Activated naive CD8-positive, alpha-beta T cell treated with anti-CD3 and anti-CD28 coated beads, Interleukin-2, amount 50 U/mL, for 24 hours (primary cell): ENCODE results near the gene MAP9.
"Not testable (repeated sequence)": the region's sequence is repeated elsewhere in the genome, so short reads cannot be mapped to it uniquely, and the experiment has no call there.

ENCODE experiments used
- ATAC-seq: fragments of 150-1000 bp; cut with Tn5 transposase; one replicate; pipeline ENCODE4 v1.10.0; 2021
- DNase-seq: peaks from one replicate; pipeline ENCODE4 v3.0.0; 2021
- H3K27ac Mint-ChIP-seq: one replicate; pipeline ENCODE4 v1.8.0; 2021; ENCODE audit warnings: mild to moderate bottlenecking, mixed read lengths
- H3K27me3 Mint-ChIP-seq: one replicate; pipeline ENCODE4 v1.8.0; 2021; ENCODE audit warnings: mixed read lengths
- H3K36me3 Mint-ChIP-seq: one replicate; pipeline ENCODE4 v1.8.0; 2021; ENCODE audit warnings: low read depth, mixed read lengths
- H3K4me1 Mint-ChIP-seq: one replicate; pipeline ENCODE4 v1.8.0; 2021; ENCODE audit warnings: mixed read lengths
- H3K4me3 Mint-ChIP-seq: one replicate; pipeline ENCODE4 v1.8.0; 2021; ENCODE audit warnings: mild to moderate bottlenecking, moderate library complexity, mixed read lengths
- H3K9me3 Mint-ChIP-seq: one replicate; pipeline ENCODE4 v1.8.0; 2021; ENCODE audit warnings: mixed read lengths

MAP9 gene

DNA sequence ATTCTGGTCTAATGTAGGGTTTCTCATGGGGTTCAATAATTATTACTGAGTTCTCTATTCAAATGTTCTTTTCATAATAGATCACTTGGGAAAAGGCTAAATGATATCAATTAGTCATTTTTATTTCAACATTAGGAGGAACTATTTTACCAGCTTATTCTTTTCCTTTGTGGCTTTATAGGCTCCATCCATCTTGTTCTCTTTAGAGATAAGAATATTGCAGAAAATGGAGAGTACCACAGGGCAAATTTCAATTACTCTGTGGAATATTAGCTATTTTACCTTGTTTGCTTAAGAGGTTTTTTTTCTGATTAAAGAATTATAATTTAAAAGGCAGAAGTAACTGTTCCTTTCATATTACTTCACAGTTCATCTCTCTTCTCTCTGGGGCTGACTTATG, 55.8 kb downstream of the MAP9 start:
- ATAC-seq = no peak
- Mint-ChIP-seq H3K27me3 (peaks cover 5% of the 10 kb centered on the region), H3K9me3 (no peaks in the 10 kb centered on the region), H3K4me3 (no peak overlapping the region), H3K27ac (no peak overlapping the region), H3K36me3 (no peaks in the 10 kb centered on the region), H3K4me1 (no peaks in the 10 kb centered on the region)
- no peak for DNase-seq

DNA sequence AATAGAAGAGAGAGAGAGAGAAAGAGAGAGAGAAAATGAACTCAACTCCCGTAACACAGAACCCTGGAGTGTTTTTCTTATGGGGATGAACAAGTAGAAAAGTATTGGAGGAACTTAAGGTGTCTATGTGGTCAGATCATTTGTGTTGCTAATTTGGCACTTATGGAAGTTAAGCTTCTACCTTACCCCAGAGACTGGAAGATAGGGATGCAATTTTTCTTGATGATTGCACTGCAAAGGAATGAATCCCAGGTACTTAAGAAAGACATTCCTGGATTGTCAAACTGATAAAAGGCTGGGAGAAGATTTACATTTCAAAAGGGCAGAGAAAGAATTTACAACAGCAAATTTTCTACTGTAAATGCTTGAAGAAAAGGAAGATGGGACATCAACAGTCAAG, 57.2 kb downstream of the MAP9 start:
- no peak for DNase-seq
- Mint-ChIP-seq H3K4me1 (no peaks in the 10 kb centered on the region), H3K36me3 (no peaks in the 10 kb centered on the region), H3K9me3 (no peaks in the 10 kb centered on the region), H3K27ac (no peak overlapping the region), H3K4me3 (no peak overlapping the region), H3K27me3 (peaks cover 9% of the 10 kb centered on the region)
- ATAC-seq = no peak

DNA sequence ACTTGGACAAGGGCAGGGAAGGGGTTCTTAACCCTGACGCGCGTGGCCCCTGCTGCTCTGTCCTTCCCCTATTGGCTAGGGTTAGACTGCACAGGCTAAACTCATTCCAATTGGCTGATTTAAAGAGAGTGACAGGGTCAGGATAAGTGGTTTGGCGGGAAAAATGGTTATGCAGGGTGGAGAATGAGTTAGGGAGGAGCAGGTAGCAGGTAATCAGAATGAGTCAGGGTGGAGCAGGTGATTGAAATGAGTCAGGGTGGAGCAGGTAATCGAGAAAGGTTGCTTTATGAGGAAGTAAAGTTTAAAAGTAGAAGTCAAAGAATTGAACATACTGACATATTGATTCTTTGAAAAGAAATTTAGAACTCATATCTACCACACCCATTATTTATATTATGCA, 64.7 kb downstream of the MAP9 start:
- peaks cover 16% of the 10 kb centered on the region for H3K27me3 Mint-ChIP-seq
- H3K4me1 Mint-ChIP-seq, H3K9me3 Mint-ChIP-seq, H3K36me3 Mint-ChIP-seq, ATAC-seq, DNase-seq, H3K4me3 Mint-ChIP-seq, H3K27ac Mint-ChIP-seq: not testable (repeated sequence)

DNA sequence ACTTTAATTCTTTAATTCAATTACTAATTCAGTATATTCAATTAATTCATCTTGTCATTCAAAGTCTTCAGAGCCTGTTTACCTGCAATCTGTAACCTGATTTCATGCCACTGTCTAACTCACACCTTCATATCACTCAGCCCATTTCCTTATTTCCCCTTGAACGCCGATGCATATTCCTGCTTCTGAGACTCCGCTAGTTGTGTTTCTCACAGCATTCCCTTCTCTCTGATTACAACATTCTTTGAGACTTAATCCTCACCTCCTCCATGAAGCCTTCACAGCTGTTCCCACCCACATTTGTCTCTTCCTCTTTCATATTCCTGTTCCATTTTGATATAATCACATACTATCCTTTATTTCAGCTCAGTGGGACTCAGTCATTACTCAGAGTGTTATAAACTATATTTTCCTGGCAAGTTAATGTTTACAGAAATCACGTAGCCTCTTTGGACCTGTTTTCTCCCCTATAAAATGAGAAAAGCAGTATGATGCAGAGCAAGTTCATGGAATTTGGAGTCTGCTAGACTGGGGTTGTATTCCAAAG, 69.0 kb downstream of the MAP9 start:
- Mint-ChIP-seq H3K27me3 (peaks cover 8% of the 10 kb centered on the region), H3K27ac (no peak overlapping the region), H3K9me3 (no peaks in the 10 kb centered on the region), H3K36me3 (no peaks in the 10 kb centered on the region), H3K4me1 (no peaks in the 10 kb centered on the region), H3K4me3 (no peak overlapping the region)
- DNase-seq (no peak), ATAC-seq (no peak)

DNA sequence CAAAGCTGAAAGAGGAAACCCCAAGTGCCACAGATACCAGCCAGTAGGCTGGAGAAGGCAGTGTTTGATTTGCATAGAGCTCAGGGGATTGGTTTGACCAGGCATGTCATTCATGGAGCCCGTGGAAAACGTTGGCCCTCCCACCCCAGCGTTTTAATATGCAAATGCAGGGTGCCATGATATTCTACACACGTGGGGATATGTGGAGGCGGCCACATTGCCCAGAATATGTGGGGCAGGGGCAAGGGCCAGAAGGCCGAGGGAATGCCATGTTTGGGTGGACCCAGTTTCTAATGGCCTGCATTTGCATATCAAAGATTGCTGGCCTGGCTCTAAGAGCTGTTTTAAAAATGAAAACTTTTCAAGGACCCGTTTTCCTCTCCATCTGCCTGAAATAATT, 71.1 kb downstream of the MAP9 start:
- H3K36me3 Mint-ChIP-seq = no peaks in the 10 kb centered on the region
- no peak for DNase-seq
- no peaks in the 10 kb centered on the region for H3K4me1 Mint-ChIP-seq
- H3K27me3 Mint-ChIP-seq = peaks cover 1% of the 10 kb centered on the region
- no peak overlapping the region for H3K4me3 Mint-ChIP-seq
- no peak for ATAC-seq
- no peaks in the 10 kb centered on the region for H3K9me3 Mint-ChIP-seq
- no peak overlapping the region for H3K27ac Mint-ChIP-seq

DNA sequence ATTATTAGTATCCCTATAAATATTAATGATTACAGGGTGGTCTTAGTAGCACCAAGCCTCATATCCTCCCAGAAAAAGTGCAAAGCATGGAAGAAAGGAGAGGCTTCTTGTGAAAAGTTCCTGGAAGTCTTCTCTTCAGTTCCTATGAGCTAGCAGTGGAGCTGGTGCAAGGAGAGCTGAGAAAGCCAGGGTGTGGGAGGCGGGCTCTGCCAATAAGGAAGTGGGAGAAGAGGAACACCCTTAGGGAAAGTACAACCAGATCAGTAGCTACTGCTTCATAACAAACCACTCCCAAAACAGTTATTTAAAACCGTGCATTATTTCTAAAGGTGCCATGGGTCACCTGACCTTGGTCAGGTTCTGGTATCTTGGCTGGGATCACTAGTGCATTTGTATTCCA, 72.4 kb downstream of the MAP9 start:
- Mint-ChIP-seq H3K9me3 (peaks cover 4% of the 10 kb centered on the region), H3K36me3 (no peaks in the 10 kb centered on the region), H3K4me3 (no peak overlapping the region), H3K4me1 (no peaks in the 10 kb centered on the region), H3K27me3 (peaks cover 2% of the 10 kb centered on the region), H3K27ac (no peak overlapping the region)
- DNase-seq = no peak
- no peak for ATAC-seq

DNA sequence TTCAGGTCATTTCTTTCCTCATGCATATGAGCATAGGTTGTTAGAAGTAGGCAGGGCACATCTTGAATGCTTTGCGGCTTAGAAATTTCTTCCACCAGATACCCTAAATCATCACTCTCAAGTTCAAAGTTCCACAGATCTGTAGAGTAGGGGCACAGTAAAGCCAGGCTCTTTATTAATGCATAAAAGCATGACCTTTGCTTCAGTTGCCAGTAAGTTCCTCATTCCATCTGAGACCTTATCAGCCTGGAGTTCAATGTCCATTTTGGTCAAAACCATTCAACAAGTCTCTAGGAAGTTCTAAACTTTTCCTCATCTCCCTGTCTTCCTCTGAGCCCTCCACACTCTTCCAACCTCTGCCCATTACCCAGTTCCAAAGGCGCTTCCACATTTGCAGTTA, 77.7 kb downstream of the MAP9 start:
- H3K27me3 Mint-ChIP-seq = peaks cover 4% of the 10 kb centered on the region
- peaks cover 12% of the 10 kb centered on the region for H3K9me3 Mint-ChIP-seq
- H3K36me3 Mint-ChIP-seq = no peaks in the 10 kb centered on the region
- no peaks in the 10 kb centered on the region for H3K4me1 Mint-ChIP-seq
- no peak overlapping the region for H3K4me3 Mint-ChIP-seq
- DNase-seq (no peak), ATAC-seq (no peak)
- no peak overlapping the region for H3K27ac Mint-ChIP-seq
